K562 (cell line): Measurements from ENCODE around the gene ASPG. TPM values are rescaled to one million over a fixed set of nuclear protein-coding genes. Genes with fewer than 3 reads are reported as not detected.

Experiments used
- ATAC-seq: fragments of 200-7000 bp; cut with Tn5 transposase; 3 replicates; pipeline ENCODE4 v1.9.1; 2020; ENCODE audit warnings: moderate library complexity
- BruUV-seq: library from RNA; stranded (reverse); fragments of 400-500 nt; replicated peaks from 2 replicates; lab custom pipeline; 2021; lab: Mats Ljungman, UMichigan
- CTCF ChIA-PET: fragments of 300-600 bp; formaldehyde crosslinking; extraction: SDS; loops from one replicate; lab custom pipeline; 2021; ENCODE audit warnings: low intra/inter-chr PET ratio; lab: Yijun Ruan, JAX
- POLR2A ChIA-PET: fragments of 300-600, 350-650 bp; sonication (Branson Sonifier 250); formaldehyde crosslinking; extraction: SDS; loops from one replicate; lab custom pipeline; 2021; ENCODE audit warnings: antibody characterized with exemption, inconsistent platforms; lab: Yijun Ruan, JAX
- DNase-seq, 4 experiments: peaks; one replicate each; pipeline versions ENCODE4 v3.0.0 to v3.0.0-alpha.2; 2011 to 2018; ENCODE audit warnings: low spot score in 3 of 4, mixed read lengths in 3 of 4; ENCODE audit errors: extremely low read depth in 1 of 4
- FAIRE-seq: peaks from 2 replicates; lab custom pipeline; 2011; peaks lifted over from hg19 to GRCh38; lab: Jason Lieb, UNC
- H2AFZ ChIP-seq: 2 replicates; pipeline ENCODE4 v1.6.0; 2011; ENCODE audit warnings: low read depth, low read length, control low read depth, inconsistent platforms
- H3K27ac ChIP-seq: fragments of 200-600 bp; 3 replicates; pipeline ENCODE4 v1.8.0; 2011; ENCODE audit warnings: low read depth, mild to moderate bottlenecking, control low read depth, inconsistent platforms, low read length, moderate library complexity, mixed read lengths; ENCODE audit errors: extremely low read depth
- H3K27me3 ChIP-seq, 2 experiments: fragments of 300-600 bp in 1 of 2; 2 replicates in 1 of 2; 3 replicates in 1 of 2; pipeline versions ENCODE4 v1.6.0 to v1.8.0; 2011; ENCODE audit warnings: inconsistent platforms in 2 of 2, low read length in 2 of 2, mild to moderate bottlenecking in 1 of 2, mixed read lengths in 1 of 2, moderate library complexity in 1 of 2; ENCODE audit not compliant: control insufficient read depth in 2 of 2, insufficient read depth in 2 of 2
- H3K36me3 ChIP-seq: fragments of 300-600 bp; 3 replicates; pipeline ENCODE4 v1.8.0; 2011; ENCODE audit warnings: mild to moderate bottlenecking, low read length, inconsistent platforms; ENCODE audit not compliant: control insufficient read depth, insufficient read depth
- H3K4me1 ChIP-seq, 2 experiments: fragments of 200-600 bp in 1 of 2; replicated peaks in 1 of 2; 2 replicates in 1 of 2; 3 replicates in 1 of 2; pipeline versions ENCODE4 v1.5.1 to v1.8.0; 2011; ENCODE audit warnings: inconsistent platforms in 2 of 2, low read length in 2 of 2, mild to moderate bottlenecking in 1 of 2, mixed read lengths in 1 of 2, moderate library complexity in 1 of 2; ENCODE audit not compliant: control insufficient read depth in 2 of 2, insufficient read depth in 2 of 2
- H3K4me2 ChIP-seq: 2 replicates; pipeline ENCODE4 v1.6.1; 2011; ENCODE audit warnings: low read length, control low read depth, inconsistent platforms, mixed read lengths; ENCODE audit not compliant: insufficient read depth
- H3K4me3 ChIP-seq: fragments of 200-600 bp; sonication (generic), shearing (Covaris generic); 2 replicates; pipeline ENCODE4 v1.5.1; 2016; ENCODE audit warnings: control low read depth, inconsistent platforms
- H3K79me2 ChIP-seq: fragments of 200-600 bp; 3 replicates; pipeline ENCODE4 v1.8.0; 2011; ENCODE audit warnings: low read length, inconsistent platforms; ENCODE audit not compliant: control insufficient read depth, insufficient read depth
- H3K9ac ChIP-seq, 2 experiments: 2 replicates each; pipeline versions ENCODE4 v1.6.0 to v1.6.1; 2011; ENCODE audit warnings: low read depth in 2 of 2, low read length in 2 of 2, control low read depth in 1 of 2, inconsistent platforms in 1 of 2, mild to moderate bottlenecking in 1 of 2, mixed read lengths in 1 of 2; ENCODE audit not compliant: insufficient read depth in 1 of 2
- H3K9me1 ChIP-seq: one replicate; pipeline ENCODE4 v1.6.0; 2011; ENCODE audit warnings: inconsistent platforms, mild to moderate bottlenecking, low read length, moderate library complexity; ENCODE audit not compliant: control insufficient read depth, insufficient read depth
- H3K9me3 ChIP-seq: replicated peaks from 2 replicates; pipeline ENCODE4 v1.5.1; 2011; ENCODE audit warnings: low read depth, low read length, inconsistent platforms; ENCODE audit not compliant: control insufficient read depth, insufficient read depth
- H4K20me1 ChIP-seq: replicated peaks from 2 replicates; pipeline ENCODE4 v1.6.1; 2011; ENCODE audit warnings: low read length, inconsistent platforms, mixed read lengths; ENCODE audit not compliant: control insufficient read depth, insufficient read depth
- BACH1 ChIP-seq: fragments of 200-800 bp; sonication (Bioruptor generic); IDR thresholded peaks from 2 replicates; pipeline ENCODE4 v1.6.1; 2016; ENCODE audit warnings: missing genetic modification characterization, missing compliant biosample characterization
- CBX8 ChIP-seq: fragments of 200-600 bp; sonication (generic); IDR thresholded peaks from 2 replicates; pipeline ENCODE4 v1.6.1; 2012; ENCODE audit warnings: borderline replicate concordance, mixed run types, low read depth, mild to moderate bottlenecking, moderate library complexity, mixed read lengths, low read length, control low read depth, inconsistent platforms; ENCODE audit not compliant: poor library complexity, severe bottlenecking; ENCODE audit errors: extremely low read depth
- CCAR2 ChIP-seq: fragments of 200-400 bp; formaldehyde crosslinking; IDR thresholded peaks from 2 replicates; pipeline ENCODE4 v1.6.1; 2017; ENCODE audit warnings: mild to moderate bottlenecking, low read depth, low read length
- GABPB1 ChIP-seq: sonication (generic); formaldehyde crosslinking; IDR thresholded peaks from 2 replicates; pipeline ENCODE4 v1.8.0; 2022; ENCODE audit warnings: mild to moderate bottlenecking, missing genetic modification reagents
- WGBS: fragments of 100-300 bp; shearing (Covaris generic); methylation state at CpG from one replicate; pipeline ENCODE4 v1.1.6; 2016; ENCODE audit warnings: low coverage, mixed read lengths; ENCODE audit not compliant: insufficient coverage; ENCODE audit errors: missing lambda C conversion rate; 5-methylcytosine and 5-hydroxymethylcytosine counted together
- in situ Hi-C: fragments of 300-500 bp; cut with MboI; formaldehyde crosslinking; loops from 4 replicates; pipeline ENCODE4 v1.15.0; 2018; ENCODE audit warnings: inconsistent platforms, mixed read lengths
- intact Hi-C: fragments of 100-400 bp; cut with micrococcal nuclease; formaldehyde crosslinking; loops from 2 replicates; pipeline ENCODE4 v1.14.2; 2022
- polyA plus RNA-seq, 8 experiments: library from polyadenylated mRNA; depleted of rRNA in 4 of 8; stranded (reverse) in 5 of 8; unstranded in 3 of 8; fragments of >200 nt; fragmentation: Nextera tagmentation in 2 of 8; fragmentation: Illumina TruSeq in 1 of 8; extraction: Ambion mirVana in 2 of 8; extraction: Trizol in 1 of 8; gene quantifications; 2 replicates each; pipeline versions ENCODE4 v1.2.1 to v1.2.3, GENCODE V29; 2011 to 2014; ENCODE audit warnings: inconsistent platforms in 1 of 8, missing spikeins in 1 of 8
- total RNA-seq, 7 experiments: library from RNA; depleted of rRNA in 6 of 7; stranded (reverse); fragments of >200 nt in 6 of 7; fragmentation: Illumina TruSeq in 2 of 7; extraction: Trizol in 2 of 7; gene quantifications; 2 replicates each; pipeline versions ENCODE4 v1.2.1 to v1.2.3, GENCODE V29; 2011 to 2021; ENCODE audit warnings: low replicate concordance in 1 of 7
- TF ChIP-seq, protein P1 (sequence below): fragments of 450-650 bp; IDR thresholded peaks from 2 replicates; pipeline ENCODE4 v1.7.0; 2016; ENCODE audit warnings: borderline replicate concordance
- TF ChIP-seq, protein P2 (sequence below): fragments of 250-450 bp; sonication (Bioruptor Pico); IDR thresholded peaks from 2 replicates; pipeline ENCODE4 v1.4.0; 2020; ENCODE audit warnings: mild to moderate bottlenecking, moderate library complexity

ASPG gene
- total and polyA plus RNA-seq, 9 of the 15 experiments (the other 6 are each of a cell fraction or from before 2014, with no cell fraction given), result 0.18 TPM; not detected in 8

DNA sequence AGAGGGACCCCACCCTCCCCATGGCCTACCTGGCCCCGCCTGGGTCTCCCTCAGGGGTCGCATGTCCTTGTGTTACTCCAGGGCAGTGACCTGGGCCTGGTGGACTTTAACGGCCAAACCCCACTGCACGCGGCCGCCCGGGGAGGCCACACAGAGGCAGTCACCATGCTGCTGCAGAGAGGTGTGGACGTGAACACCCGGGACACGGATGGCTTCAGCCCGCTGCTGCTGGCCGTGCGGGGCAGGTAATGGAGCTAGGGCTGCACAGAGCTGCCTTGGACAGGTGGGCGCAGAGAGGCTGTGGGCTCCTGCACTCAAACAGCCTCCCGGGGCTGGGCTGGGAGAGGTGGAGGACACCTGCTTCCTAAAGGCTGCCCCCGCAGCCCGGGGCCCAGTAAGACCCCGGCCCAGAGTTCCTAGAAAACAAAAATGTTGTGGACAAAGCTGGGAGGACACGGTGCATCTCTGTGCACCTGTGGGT, 21.6 kb downstream of the ASPG start:
- no peaks in the 10 kb centered on the region for H3K9me1 ChIP-seq
- H4K20me1 ChIP-seq, result no peaks in the 10 kb centered on the region
- no peak overlapping the region for H3K27ac ChIP-seq
- H3K9me3 ChIP-seq, result no peaks in the 10 kb centered on the region
- POLR2A ChIA-PET, result interaction anchor here (0.7 kb wide), 1 partner anchor 59 kb away, joined by 3 read pairs; no protein-coding TSS in a partner anchor
- intact Hi-C loops, result no loop called here
- FAIRE-seq, result no peak
- TF ChIP-seq GABPB1 (no peak), BACH1 (tag) (no peak), CBX8 (no peak), CCAR2 (no peak)
- TF ChIP-seq, protein P1, sequence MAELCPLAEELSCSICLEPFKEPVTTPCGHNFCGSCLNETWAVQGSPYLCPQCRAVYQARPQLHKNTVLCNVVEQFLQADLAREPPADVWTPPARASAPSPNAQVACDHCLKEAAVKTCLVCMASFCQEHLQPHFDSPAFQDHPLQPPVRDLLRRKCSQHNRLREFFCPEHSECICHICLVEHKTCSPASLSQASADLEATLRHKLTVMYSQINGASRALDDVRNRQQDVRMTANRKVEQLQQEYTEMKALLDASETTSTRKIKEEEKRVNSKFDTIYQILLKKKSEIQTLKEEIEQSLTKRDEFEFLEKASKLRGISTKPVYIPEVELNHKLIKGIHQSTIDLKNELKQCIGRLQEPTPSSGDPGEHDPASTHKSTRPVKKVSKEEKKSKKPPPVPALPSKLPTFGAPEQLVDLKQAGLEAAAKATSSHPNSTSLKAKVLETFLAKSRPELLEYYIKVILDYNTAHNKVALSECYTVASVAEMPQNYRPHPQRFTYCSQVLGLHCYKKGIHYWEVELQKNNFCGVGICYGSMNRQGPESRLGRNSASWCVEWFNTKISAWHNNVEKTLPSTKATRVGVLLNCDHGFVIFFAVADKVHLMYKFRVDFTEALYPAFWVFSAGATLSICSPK, result no peak
- TF ChIP-seq, protein P2, sequence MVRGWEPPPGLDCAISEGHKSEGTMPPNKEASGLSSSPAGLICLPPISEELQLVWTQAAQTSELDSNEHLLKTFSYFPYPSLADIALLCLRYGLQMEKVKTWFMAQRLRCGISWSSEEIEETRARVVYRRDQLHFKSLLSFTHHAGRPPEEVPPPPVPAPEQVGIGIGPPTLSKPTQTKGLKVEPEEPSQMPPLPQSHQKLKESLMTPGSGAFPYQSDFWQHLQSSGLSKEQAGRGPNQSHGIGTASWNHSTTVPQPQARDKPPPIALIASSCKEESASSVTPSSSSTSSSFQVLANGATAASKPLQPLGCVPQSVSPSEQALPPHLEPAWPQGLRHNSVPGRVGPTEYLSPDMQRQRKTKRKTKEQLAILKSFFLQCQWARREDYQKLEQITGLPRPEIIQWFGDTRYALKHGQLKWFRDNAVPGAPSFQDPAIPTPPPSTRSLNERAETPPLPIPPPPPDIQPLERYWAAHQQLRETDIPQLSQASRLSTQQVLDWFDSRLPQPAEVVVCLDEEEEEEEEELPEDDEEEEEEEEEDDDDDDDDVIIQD (CRISPR knock-in tag), result no peak
- TF ChIP-seq, all 486 proteins: peak for 0
- Histone ChIP-seq H3K4me1 (peaks cover 0 to 19% of the 10 kb centered on the region in 2 experiments; a peak in 2 of 5 replicates), H3K79me2 (no peaks in the 10 kb centered on the region), H2AFZ (no peak overlapping the region), H3K36me3 (no peaks in the 10 kb centered on the region), H3K4me3 (no peak overlapping the region), H3K4me2 (no peak overlapping the region), H3K27me3 (peaks cover 0 to 25% of the 10 kb centered on the region in 2 experiments; a peak in 1 of 5 replicates), H3K9ac (no peak overlapping the region)
- ATAC-seq (no peak), DNase-seq (no peak)
- in situ Hi-C loops, result no loop called here
- BruUV-seq, result no TSS peak
- CTCF ChIA-PET, result no interaction called here
- WGBS, result 4% methylated on average over 12 of the region's 19 CpGs
